Spleen (tissue), 7 donors: ENCODE measurements around the gene SHISAL2B.

ENCODE experiments used
- POLR2A ChIP-seq, 3 donors: fragments of 450-650 bp; IDR thresholded peaks; one replicate each; pipeline ENCODE4 v1.5.1; 2017; ENCODE audit warnings: antibody characterized with exemption in 3 of 3, mild to moderate bottlenecking in 1 of 3
- POLR2AphosphoS5 ChIP-seq, 3 donors: sonication (generic); formaldehyde crosslinking; IDR thresholded peaks; one replicate each; pipeline ENCODE4 v1.5.1; 2017; ENCODE audit warnings: antibody characterized with exemption in 3 of 3
- TF ChIP-seq, protein P1 (sequence below), 11 experiments: fragments of 200-600 bp in 7 of 11; fragments of 450-650 bp in 4 of 11; sonication (generic) in 4 of 11; IDR thresholded peaks in 8 of 11; conservative IDR thresholded peaks in 3 of 11; 1 replicate in 7 of 11; 2 replicates in 4 of 11; pipeline versions ENCODE4 v1.4.0 to v1.8.0; 2016 to 2021; ENCODE audit warnings: antibody characterized with exemption in 11 of 11, inconsistent platforms in 4 of 11, mild to moderate bottlenecking in 1 of 11
- donor health status: DM: no; HTN: no; CAD: no; lungs with moderate emphysema.
- donor health status: DM: no; HTN: no; CAD: no.
- donor health status: DM: no; HTN: no; CAD: no.

DNA sequence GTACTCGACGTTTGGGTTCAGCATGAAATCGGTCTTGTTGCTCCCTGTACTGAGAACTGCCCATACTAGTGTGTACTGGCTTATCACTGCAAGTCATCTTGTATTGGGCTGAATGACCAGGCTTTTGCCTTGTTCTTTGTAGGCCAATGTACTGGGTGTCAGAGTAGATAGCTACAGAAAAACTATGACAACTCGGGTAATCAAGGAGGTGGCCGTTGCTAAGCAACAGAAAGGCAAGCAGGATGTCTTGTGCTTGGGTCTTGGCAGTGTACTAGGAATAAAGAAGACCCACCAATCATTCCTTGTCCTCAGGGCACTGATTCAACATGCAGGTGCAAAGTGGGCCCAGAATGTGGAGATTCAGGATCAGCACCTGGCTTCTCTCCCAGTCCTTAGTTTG, 11.9 kb upstream of the SHISAL2B start:
- TF ChIP-seq, protein P1, sequence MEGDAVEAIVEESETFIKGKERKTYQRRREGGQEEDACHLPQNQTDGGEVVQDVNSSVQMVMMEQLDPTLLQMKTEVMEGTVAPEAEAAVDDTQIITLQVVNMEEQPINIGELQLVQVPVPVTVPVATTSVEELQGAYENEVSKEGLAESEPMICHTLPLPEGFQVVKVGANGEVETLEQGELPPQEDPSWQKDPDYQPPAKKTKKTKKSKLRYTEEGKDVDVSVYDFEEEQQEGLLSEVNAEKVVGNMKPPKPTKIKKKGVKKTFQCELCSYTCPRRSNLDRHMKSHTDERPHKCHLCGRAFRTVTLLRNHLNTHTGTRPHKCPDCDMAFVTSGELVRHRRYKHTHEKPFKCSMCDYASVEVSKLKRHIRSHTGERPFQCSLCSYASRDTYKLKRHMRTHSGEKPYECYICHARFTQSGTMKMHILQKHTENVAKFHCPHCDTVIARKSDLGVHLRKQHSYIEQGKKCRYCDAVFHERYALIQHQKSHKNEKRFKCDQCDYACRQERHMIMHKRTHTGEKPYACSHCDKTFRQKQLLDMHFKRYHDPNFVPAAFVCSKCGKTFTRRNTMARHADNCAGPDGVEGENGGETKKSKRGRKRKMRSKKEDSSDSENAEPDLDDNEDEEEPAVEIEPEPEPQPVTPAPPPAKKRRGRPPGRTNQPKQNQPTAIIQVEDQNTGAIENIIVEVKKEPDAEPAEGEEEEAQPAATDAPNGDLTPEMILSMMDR (IDR thresholded peaks at IDR 0.05 in 8 of 11, conservative IDR thresholded peaks at IDR 0.05 in 3 of 11): no peak
- TF ChIP-seq POLR2A (IDR thresholded peaks at IDR 0.05) (no peak), POLR2AphosphoS5 (IDR thresholded peaks at IDR 0.05) (no peak)
